Small intestine (tissue), 7 donors: ENCODE results near the gene DPYSL5. TPM values are rescaled to one million over a fixed set of nuclear protein-coding genes. Genes with fewer than 3 reads are reported as not detected.

Experiments
- DNase-seq, 2 donors: peaks; one replicate each; pipeline versions ENCODE4 v3.0.0 to v3.0.0-alpha.2; 2013
- FAIRE-seq: peaks from 2 replicates; lab custom pipeline; 2012; peaks lifted over from hg19 to GRCh38; lab: Jason Lieb, UNC
- H3K27ac ChIP-seq, 3 donors: one replicate each; pipeline ENCODE4 v1.5.1; 2013; ENCODE audit warnings: low read length in 2 of 3, mild to moderate bottlenecking in 2 of 3, control low read depth in 1 of 3, inconsistent platforms in 1 of 3, low read depth in 1 of 3, moderate library complexity in 1 of 3
- H3K27me3 ChIP-seq, 3 donors: one replicate each; pipeline ENCODE4 v1.6.1; 2013; ENCODE audit warnings: low read length in 3 of 3, inconsistent platforms in 1 of 3; ENCODE audit not compliant: control insufficient read depth in 3 of 3, insufficient read depth in 3 of 3
- H3K36me3 ChIP-seq, 3 donors: one replicate each; pipeline ENCODE4 v1.6.1; 2013; ENCODE audit warnings: low read length in 3 of 3, inconsistent platforms in 1 of 3, low read depth in 1 of 3, mild to moderate bottlenecking in 1 of 3, moderate library complexity in 1 of 3; ENCODE audit not compliant: control insufficient read depth in 3 of 3, insufficient read depth in 2 of 3
- H3K4me1 ChIP-seq, 3 donors: one replicate each; pipeline ENCODE4 v1.6.1; 2013; ENCODE audit warnings: low read length in 2 of 3, inconsistent platforms in 1 of 3, low read depth in 1 of 3, mild to moderate bottlenecking in 1 of 3, moderate library complexity in 1 of 3; ENCODE audit not compliant: control insufficient read depth in 3 of 3, insufficient read depth in 2 of 3
- H3K4me3 ChIP-seq, 3 donors: one replicate each; pipeline ENCODE4 v1.5.1; 2013; ENCODE audit warnings: low read length in 3 of 3, control low read depth in 1 of 3, inconsistent platforms in 1 of 3, low read depth in 1 of 3, mild to moderate bottlenecking in 1 of 3, moderate library complexity in 1 of 3
- H3K9me3 ChIP-seq, 2 donors: one replicate each; pipeline ENCODE4 v1.6.1; 2013; ENCODE audit warnings: low read depth in 1 of 2, low read length in 1 of 2; ENCODE audit not compliant: control insufficient read depth in 2 of 2, insufficient read depth in 1 of 2
- WGBS, 3 donors: extraction: QIAGEN DNeasy Blood & Tissue Kit; methylation state at CpG; one replicate each; pipeline ENCODE4 v1.1.7; 2013; 5-methylcytosine and 5-hydroxymethylcytosine counted together
- polyA plus RNA-seq, 4 donors: library from polyadenylated mRNA; stranded (reverse) in 3 of 4; unstranded in 1 of 4; fragments of 200-250 nt in 3 of 4; fragments of 120-200 nt in 1 of 4; gene quantifications; one replicate each; pipeline versions ENCODE4 v1.2.1 to v1.2.3, GENCODE V29; 2013
- donor health status: healthy with polysubstance abuse.
- donor health status: control.
- donor health status: control.
- donor health status: Bipolar disorder and iron deficiency.
- donor health status: healthy.

Gene DPYSL5
- polyA plus RNA-seq, 4 donors, result 0.27 to 1.2 (median 0.50) TPM; not detected in 1

- Histone ChIP-seq H3K27ac (no peak overlapping the region), H3K9me3 (no peaks in the 10 kb centered on the region), H3K27me3 (no peaks in the 10 kb centered on the region), H3K36me3 (no peaks in the 10 kb centered on the region), H3K4me1 (peaks cover 0 to 5% (median 2%) of the 10 kb centered on the region in 3 donors), H3K4me3 (no peak overlapping the region)
- peak; percentile 66 to 85 for DNase-seq
- WGBS, 3 donors, result 17 to 59% (median 48%) methylated on average over 5 of the region's 5 CpGs
- FAIRE-seq, result no peak
Measured at GRCh38 chr2:26991717-26992116, 143.8 kb downstream of the DPYSL5 start.

- Histone ChIP-seq H3K4me1 (peaks cover 0 to 5% (median 2%) of the 10 kb centered on the region in 3 donors), H3K27ac (no peak overlapping the region), H3K36me3 (no peaks in the 10 kb centered on the region), H3K27me3 (no peaks in the 10 kb centered on the region), H3K9me3 (no peaks in the 10 kb centered on the region), H3K4me3 (no peak overlapping the region)
- DNase-seq, result no peak
- no peak for FAIRE-seq
- 79 to 86% (median 83%) methylated on average over 1 of the region's 1 CpG for WGBS, 3 donors
Measured at GRCh38 chr2:26993768-26994167, 145.8 kb downstream of the DPYSL5 start.

GRCh38 chr2:26994983-26995382, 147.1 kb downstream of the DPYSL5 start:
- Histone ChIP-seq H3K36me3 (no peaks in the 10 kb centered on the region), H3K27ac (no peak overlapping the region), H3K27me3 (no peaks in the 10 kb centered on the region), H3K4me3 (no peak overlapping the region), H3K9me3 (no peaks in the 10 kb centered on the region), H3K4me1 (peaks cover 0 to 5% (median 2%) of the 10 kb centered on the region in 3 donors)
- no peak for FAIRE-seq
- DNase-seq, result no peak
- WGBS, 3 donors, result 86 to 97% (median 94%) methylated on average over 1 of the region's 1 CpG

- H3K27me3 ChIP-seq, result peaks cover 0 to 2% (median 0%) of the 10 kb centered on the region in 3 donors
- H3K9me3 ChIP-seq, result no peaks in the 10 kb centered on the region
- no peaks in the 10 kb centered on the region for H3K4me1 ChIP-seq
- DNase-seq (no peak), FAIRE-seq (no peak)
- no peak overlapping the region for H3K4me3 ChIP-seq
- 76 to 87% (median 83%) methylated on average over 10 of the region's 10 CpGs for WGBS, 3 donors
- no peaks in the 10 kb centered on the region for H3K36me3 ChIP-seq
- H3K27ac ChIP-seq, result no peak overlapping the region
Measured at GRCh38 chr2:26997394-26997793, 149.5 kb downstream of the DPYSL5 start.

- no peak for FAIRE-seq
- Histone ChIP-seq H3K4me3 (no peak overlapping the region), H3K27me3 (peaks cover 0 to 2% (median 0%) of the 10 kb centered on the region in 3 donors), H3K9me3 (no peaks in the 10 kb centered on the region), H3K36me3 (no peaks in the 10 kb centered on the region), H3K27ac (no peak overlapping the region), H3K4me1 (no peaks in the 10 kb centered on the region)
- 84 to 86% (median 86%) methylated on average over 1 of the region's 1 CpG for WGBS, 3 donors
- DNase-seq, result no peak
Measured at GRCh38 chr2:26998323-26998722, 150.4 kb downstream of the DPYSL5 start.

Other genes starting within 250 kb of the DPYSL5 start
- gene CIB4, start 206.8 kb upstream of the DPYSL5 start, polyA plus RNA-seq, result under 1 TPM in 1 of 4 donors, not detected in 3; 0.15 TPM
- 1 to 10 TPM in 1 of 4 donors, under 1 TPM in 3; 0.22 to 3.3 (median 0.28) TPM for gene KCNK3, start 155.4 kb upstream of the DPYSL5 start, polyA plus RNA-seq
- 10 to 100 TPM in 2 of 4 donors, 1 to 10 TPM in 2; 5.8 to 21.3 (median 12.1) TPM for gene SLC35F6, start 83.8 kb upstream of the DPYSL5 start, polyA plus RNA-seq
- 10 to 100 TPM in 1 of 4 donors, 1 to 10 TPM in 3; 1.4 to 11.6 (median 3.2) TPM for gene CENPA, start 62.1 kb upstream of the DPYSL5 start, polyA plus RNA-seq
- 10 to 100 TPM in 1 of 4 donors, 1 to 10 TPM in 3; 2.9 to 11.1 (median 6.0) TPM for gene MAPRE3, start 122.5 kb downstream of the DPYSL5 start, polyA plus RNA-seq
- gene TMEM214, start 184.8 kb downstream of the DPYSL5 start, polyA plus RNA-seq, result 10 to 100 TPM; 27.5 to 84.3 (median 39.8) TPM
- gene AGBL5, start 203.5 kb downstream of the DPYSL5 start, polyA plus RNA-seq, result 10 to 100 TPM in 2 of 4 donors, 1 to 10 TPM in 2; 6.0 to 28.9 (median 8.8) TPM
- gene OST4, start 223.5 kb downstream of the DPYSL5 start, polyA plus RNA-seq, result 100 to 1,000 TPM; 319 to 477 (median 396) TPM
- 10 to 100 TPM in 2 of 4 donors, 1 to 10 TPM in 1, under 1 TPM in 1; 0.67 to 36.6 (median 13.4) TPM for gene EMILIN1, start 230.5 kb downstream of the DPYSL5 start, polyA plus RNA-seq
- gene KHK, start 238.6 kb downstream of the DPYSL5 start, polyA plus RNA-seq, result 100 to 1,000 TPM; 225 to 643 (median 399) TPM